A549 (cell line): Measurements from ENCODE around the gene PLEKHG3. TPM values are rescaled to one million over a fixed set of nuclear protein-coding genes. Genes with fewer than 3 reads are reported as not detected.

Experiments used
- ATAC-seq, 2 experiments: fragments of 200-7000 bp in 1 of 2; fragments of >200 bp in 1 of 2; cut with Nextera tagmentation in 1 of 2; cut with Tn5 transposase in 1 of 2; 3 replicates each; pipeline versions ENCODE4 v1.8.0 to v1.9.1; 2018 to 2020; ENCODE audit warnings: mild to moderate bottlenecking in 1 of 2, moderate library complexity in 1 of 2
- CTCF ChIA-PET: fragments of 300-600 bp; sonication (Branson Sonifier 250); formaldehyde crosslinking; extraction: SDS; loops from one replicate; lab custom pipeline; 2021; ENCODE audit warnings: antibody characterized with exemption, inconsistent platforms; lab: Yijun Ruan, JAX
- POLR2A ChIA-PET: fragments of 350-600 bp; formaldehyde crosslinking; extraction: SDS; loops from one replicate; lab custom pipeline; 2021; ENCODE audit warnings: antibody characterized with exemption, inconsistent platforms; lab: Yijun Ruan, JAX
- DNase-seq, 2 experiments: peaks; one replicate each; pipeline versions ENCODE4 v3.0.0 to v3.0.0-alpha.2; 2011 to 2016; ENCODE audit warnings: low read depth in 1 of 2, low spot score in 1 of 2
- FAIRE-seq: peaks from 2 replicates; lab custom pipeline; 2011; peaks lifted over from hg19 to GRCh38; lab: Jason Lieb, UNC
- H3K27ac ChIP-seq, 2 experiments: fragments of >200 bp; sonication (Bioruptor Twin); formaldehyde crosslinking; 3 replicates each; pipeline ENCODE4 v1.5.1; 2016 to 2017
- H3K4me1 ChIP-seq: fragments of >200 bp; sonication (Bioruptor Twin); formaldehyde crosslinking; 3 replicates; pipeline ENCODE4 v1.6.1; 2016
- H3K4me2 ChIP-seq: fragments of >200 bp; sonication (Bioruptor Twin); formaldehyde crosslinking; 3 replicates; pipeline ENCODE4 v1.6.1; 2016
- H3K4me3 ChIP-seq: fragments of >200 bp; sonication (Bioruptor Twin); formaldehyde crosslinking; 3 replicates; pipeline ENCODE4 v1.5.1; 2016
- H3K9me3 ChIP-seq: fragments of >200 bp; sonication (Bioruptor Twin); formaldehyde crosslinking; 3 replicates; pipeline ENCODE4 v1.6.1; 2016
- CEBPB ChIP-seq, 2 experiments: fragments of >200 bp in 1 of 2; sonication (Bioruptor Twin) in 1 of 2; formaldehyde crosslinking in 1 of 2; IDR thresholded peaks; 2 replicates each; pipeline ENCODE4 v1.6.1; 2012 to 2016
- CHD2 ChIP-seq: fragments of 150-350 bp; IDR thresholded peaks from 2 replicates; pipeline ENCODE4 v1.6.1; 2014; ENCODE audit warnings: low read length; ENCODE audit not compliant: partially characterized antibody
- CHD4 ChIP-seq: fragments of 200-600 bp; sonication (generic); IDR thresholded peaks from 2 replicates; pipeline ENCODE4 v1.6.1; 2016; ENCODE audit warnings: antibody characterized with exemption, mild to moderate bottlenecking, borderline replicate concordance
- EHF ChIP-seq: fragments of 250-450 bp; sonication (Bioruptor Pico); IDR thresholded peaks from 2 replicates; pipeline ENCODE4 v1.5.0; 2020; ENCODE audit warnings: mild to moderate bottlenecking
- ESRRA ChIP-seq: fragments of 150-350 bp; IDR thresholded peaks from 2 replicates; pipeline ENCODE4 v1.6.1; 2014; ENCODE audit warnings: mild to moderate bottlenecking, low read length, borderline replicate concordance
- FOSL2 ChIP-seq, 2 experiments: fragments of 450-650 bp in 1 of 2; fragments of >200 bp in 1 of 2; sonication (Bioruptor Twin) in 1 of 2; formaldehyde crosslinking; IDR thresholded peaks; 2 replicates each; pipeline versions ENCODE4 v1.5.0 to v1.6.1; 2016 to 2020; ENCODE audit warnings: mild to moderate bottlenecking in 1 of 2, moderate library complexity in 1 of 2
- FOXS1 ChIP-seq: fragments of 250-450 bp; sonication (Bioruptor Pico); IDR thresholded peaks from 2 replicates; pipeline ENCODE4 v1.5.0; 2020; ENCODE audit warnings: mild to moderate bottlenecking, moderate library complexity
- HEYL ChIP-seq: fragments of 250-450 bp; sonication (Bioruptor Pico); IDR thresholded peaks from 2 replicates; pipeline ENCODE4 v1.8.0; 2021; ENCODE audit warnings: mild to moderate bottlenecking, moderate library complexity
- HOXB13 ChIP-seq: fragments of 250-450 bp; sonication (Bioruptor Pico); IDR thresholded peaks from 2 replicates; pipeline ENCODE4 v1.5.0; 2020; ENCODE audit warnings: low read depth, mild to moderate bottlenecking, moderate library complexity
- JUNB ChIP-seq: fragments of >200 bp; sonication (Bioruptor Twin); formaldehyde crosslinking; IDR thresholded peaks from 2 replicates; pipeline ENCODE4 v1.6.1; 2016
- KDM1A ChIP-seq: fragments of 200-600 bp; sonication (generic); IDR thresholded peaks from 2 replicates; pipeline ENCODE4 v1.6.1; 2016; ENCODE audit warnings: low read depth, mild to moderate bottlenecking
- KDM5A ChIP-seq: fragments of 200-600 bp; sonication (generic); IDR thresholded peaks from 2 replicates; pipeline ENCODE4 v1.6.1; 2016; ENCODE audit warnings: antibody characterized with exemption, mild to moderate bottlenecking
- MYC ChIP-seq: IDR thresholded peaks from 2 replicates; pipeline ENCODE4 v1.6.1; 2012; ENCODE audit warnings: mild to moderate bottlenecking, inconsistent platforms, low read length, improper control_type of control experiment, borderline replicate concordance
- POLR2A ChIP-seq: IDR thresholded peaks from 2 replicates; pipeline ENCODE4 v1.6.1; 2012; ENCODE audit warnings: mild to moderate bottlenecking, low read length
- POLR2AphosphoS2 ChIP-seq: conservative IDR thresholded peaks from 2 replicates; pipeline ENCODE4 v1.6.1; 2012; ENCODE audit warnings: low read length, improper control_type of control experiment, inconsistent platforms
- RAD21 ChIP-seq, 2 experiments: fragments of >200 bp in 1 of 2; sonication (Bioruptor Twin) in 1 of 2; formaldehyde crosslinking in 1 of 2; IDR thresholded peaks in 1 of 2; conservative IDR thresholded peaks in 1 of 2; 2 replicates in 1 of 2; 3 replicates in 1 of 2; pipeline ENCODE4 v1.6.1; 2012 to 2018; ENCODE audit warnings: inconsistent platforms in 1 of 2
- SMC3 ChIP-seq: fragments of >200 bp; sonication (Bioruptor Twin); formaldehyde crosslinking; IDR thresholded peaks from 3 replicates; pipeline ENCODE4 v1.6.1; 2018; ENCODE audit warnings: inconsistent platforms
- SREBF2 ChIP-seq: fragments of 450-650 bp; IDR thresholded peaks from 2 replicates; pipeline ENCODE4 v1.6.1; 2014; ENCODE audit warnings: mild to moderate bottlenecking, moderate library complexity
- TFCP2L1 ChIP-seq: fragments of 250-450 bp; sonication (Bioruptor Pico); IDR thresholded peaks from 2 replicates; pipeline ENCODE4 v1.5.0; 2021; ENCODE audit warnings: mild to moderate bottlenecking
- TP53 ChIP-seq: fragments of 250-450 bp; sonication (Bioruptor Pico); IDR thresholded peaks from 2 replicates; pipeline ENCODE4 v1.5.0; 2021; ENCODE audit warnings: mild to moderate bottlenecking, moderate library complexity
- ZFP36 ChIP-seq: fragments of 450-650 bp; IDR thresholded peaks from 2 replicates; pipeline ENCODE4 v1.6.1; 2014; ENCODE audit warnings: borderline replicate concordance; ENCODE audit not compliant: partially characterized antibody
- ZNF302 ChIP-seq: fragments of 250-450 bp; sonication (Bioruptor Pico); IDR thresholded peaks from 2 replicates; pipeline ENCODE4 v1.9.0; 2021; ENCODE audit warnings: inconsistent platforms, mild to moderate bottlenecking, moderate library complexity
- WGBS: methylation state at CpG from one replicate; pipeline ENCODE4 v1.1.6; 2017; ENCODE audit errors: missing lambda C conversion rate; 5-methylcytosine and 5-hydroxymethylcytosine counted together
- polyA plus RNA-seq, 4 experiments: library from polyadenylated mRNA; depleted of rRNA in 3 of 4; stranded (reverse); fragments of >200 nt; fragmentation: RNase III in 1 of 4; extraction: RNeasy Plus Mini Kit Qiagen cat#74134 plus additional on column Dnase treatment in 1 of 4; gene quantifications; 2 replicates in 3 of 4; 3 replicates in 1 of 4; pipeline ENCODE4 v1.2.3, GENCODE V29; 2011 to 2017
- TF ChIP-seq, protein P1 (sequence below): fragments of >200 bp; sonication (Bioruptor Twin); formaldehyde crosslinking; IDR thresholded peaks from 3 replicates; pipeline ENCODE4 v1.5.1; 2016
- TF ChIP-seq, protein P2 (sequence below): fragments of 150-350 bp; IDR thresholded peaks from 2 replicates; pipeline ENCODE4 v1.6.1; 2014; ENCODE audit warnings: low read depth, mild to moderate bottlenecking, low read length
- TF ChIP-seq, protein P3 (sequence below): IDR thresholded peaks from 2 replicates; pipeline ENCODE4 v1.6.1; 2012
- TF ChIP-seq, protein P4 (sequence below): IDR thresholded peaks from 2 replicates; pipeline ENCODE4 v1.6.1; 2012; ENCODE audit warnings: low read depth, borderline replicate concordance
- TF ChIP-seq, protein P5 (sequence below): fragments of >200 bp; sonication (Bioruptor Twin); formaldehyde crosslinking; IDR thresholded peaks from 2 replicates; pipeline ENCODE4 v1.6.1; 2016
- TF ChIP-seq, protein P6 (sequence below): fragments of >200 bp; sonication (Bioruptor Twin); formaldehyde crosslinking; IDR thresholded peaks from 3 replicates; pipeline ENCODE4 v1.6.1; 2016
- TF ChIP-seq, protein P7 (sequence below): IDR thresholded peaks from 2 replicates; pipeline ENCODE4 v1.6.1; 2012

PLEKHG3 gene
- polyA plus RNA-seq, 2 of the 4 experiments (the other 2 are of a cell fraction) = 21.9 to 30.5 TPM

DNA sequence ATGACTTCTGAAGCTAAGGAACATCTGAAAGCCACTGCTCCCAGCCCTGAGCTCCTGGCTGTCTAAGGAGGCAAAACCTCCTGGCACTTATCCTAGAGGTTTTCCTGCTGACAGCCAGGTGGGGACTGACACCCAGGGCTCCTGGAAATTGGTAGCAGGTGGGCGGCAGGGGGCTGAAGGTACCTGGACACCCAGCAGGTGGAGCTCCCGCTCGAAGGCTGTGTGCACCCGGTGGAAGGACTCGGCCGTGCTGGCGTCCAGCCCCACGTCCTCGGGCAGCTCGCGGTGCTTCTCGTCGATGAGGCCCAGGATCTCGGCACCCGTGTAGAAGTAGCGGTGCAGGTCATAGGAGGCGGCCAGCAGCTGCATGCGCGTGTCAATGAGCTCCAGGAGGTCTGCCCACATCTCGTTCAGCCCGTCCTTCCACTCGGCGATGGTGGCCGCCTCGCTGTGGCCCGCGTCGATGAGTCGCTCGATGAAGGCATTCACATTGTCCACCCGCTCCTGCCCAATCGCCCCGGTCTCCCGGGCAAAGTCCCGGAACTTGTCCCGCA is 68.2 kb downstream of the PLEKHG3 start:
- no peak overlapping the region for H3K4me2 ChIP-seq
- no peaks in the 10 kb centered on the region for H3K4me1 ChIP-seq
- ATAC-seq = peak in 1 of 2 experiments; percentile 54; a peak in 2 of 6 replicates
- no peak for FAIRE-seq
- WGBS = 88% methylated on average over 31 of the region's 36 CpGs
- H3K27ac ChIP-seq = no peak overlapping the region
- H3K9me3 ChIP-seq = no peaks in the 10 kb centered on the region
- CTCF ChIA-PET = interaction anchor here (0.7 to 12.5 kb wide), 19 partner anchors 8 to 139 kb away, joined by 3 to 102 read pairs (median 5); no protein-coding TSS in a partner anchor
- no peak overlapping the region for H3K4me3 ChIP-seq
- no peak for DNase-seq
- TF ChIP-seq EHF (CRISPR knock-in tag) (no peak), SREBF2 (no peak), RAD21 (conservative IDR thresholded peaks at IDR 0.05 in 1 of 2, IDR thresholded peaks at IDR 0.05 in 1 of 2) (peak in 1 of 2 experiments; percentile 21; a peak in 1 of 5 replicates)
- TF ChIP-seq, protein P1, sequence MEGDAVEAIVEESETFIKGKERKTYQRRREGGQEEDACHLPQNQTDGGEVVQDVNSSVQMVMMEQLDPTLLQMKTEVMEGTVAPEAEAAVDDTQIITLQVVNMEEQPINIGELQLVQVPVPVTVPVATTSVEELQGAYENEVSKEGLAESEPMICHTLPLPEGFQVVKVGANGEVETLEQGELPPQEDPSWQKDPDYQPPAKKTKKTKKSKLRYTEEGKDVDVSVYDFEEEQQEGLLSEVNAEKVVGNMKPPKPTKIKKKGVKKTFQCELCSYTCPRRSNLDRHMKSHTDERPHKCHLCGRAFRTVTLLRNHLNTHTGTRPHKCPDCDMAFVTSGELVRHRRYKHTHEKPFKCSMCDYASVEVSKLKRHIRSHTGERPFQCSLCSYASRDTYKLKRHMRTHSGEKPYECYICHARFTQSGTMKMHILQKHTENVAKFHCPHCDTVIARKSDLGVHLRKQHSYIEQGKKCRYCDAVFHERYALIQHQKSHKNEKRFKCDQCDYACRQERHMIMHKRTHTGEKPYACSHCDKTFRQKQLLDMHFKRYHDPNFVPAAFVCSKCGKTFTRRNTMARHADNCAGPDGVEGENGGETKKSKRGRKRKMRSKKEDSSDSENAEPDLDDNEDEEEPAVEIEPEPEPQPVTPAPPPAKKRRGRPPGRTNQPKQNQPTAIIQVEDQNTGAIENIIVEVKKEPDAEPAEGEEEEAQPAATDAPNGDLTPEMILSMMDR = peak; percentile 18; the same call in 1 of the 3 replicates
- POLR2A ChIA-PET = no interaction called here

DNA sequence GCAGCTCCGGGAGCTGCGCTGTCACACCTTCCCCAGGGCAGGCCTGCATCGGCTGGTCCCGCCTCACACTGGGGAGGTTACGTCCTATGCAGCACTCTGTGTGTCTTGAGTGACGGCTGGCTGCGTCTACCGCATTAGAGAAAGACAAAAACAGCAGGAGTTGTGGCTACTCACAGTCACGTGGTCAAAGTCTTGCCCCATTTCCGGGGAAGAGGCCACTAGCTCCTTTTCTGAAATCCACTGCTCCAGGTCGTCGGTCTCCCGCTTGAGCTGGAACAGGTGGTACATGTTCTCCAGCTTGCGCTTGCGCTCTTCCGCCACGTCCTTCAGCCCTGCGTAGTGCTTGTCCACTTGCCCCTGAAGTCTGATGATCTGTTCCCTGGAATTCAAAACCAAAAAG is 68.8 kb downstream of the PLEKHG3 start:
- no peak for ATAC-seq
- no peak overlapping the region for H3K4me2 ChIP-seq
- ChIA-PET POLR2A (no interaction called here), CTCF (interaction anchor here (0.7 to 12.5 kb wide), 16 partner anchors 8 to 343 kb away, joined by 3 to 102 read pairs (median 5); no protein-coding TSS in a partner anchor)
- no peaks in the 10 kb centered on the region for H3K9me3 ChIP-seq
- DNase-seq = no peak
- no peak overlapping the region for H3K4me3 ChIP-seq
- FAIRE-seq = no peak
- no peaks in the 10 kb centered on the region for H3K4me1 ChIP-seq
- TF ChIP-seq TFCP2L1 (CRISPR knock-in tag) (no peak), KDM5A (no peak), FOXS1 (no peak), ZNF302 (CRISPR knock-in tag) (no peak), CEBPB (IDR thresholded peaks at IDR 0.05) (no peak), MYC (no peak), ESRRA (no peak), SMC3 (no peak), ZFP36 (no peak), JUNB (no peak), SREBF2 (no peak)
- TF ChIP-seq, protein P2, sequence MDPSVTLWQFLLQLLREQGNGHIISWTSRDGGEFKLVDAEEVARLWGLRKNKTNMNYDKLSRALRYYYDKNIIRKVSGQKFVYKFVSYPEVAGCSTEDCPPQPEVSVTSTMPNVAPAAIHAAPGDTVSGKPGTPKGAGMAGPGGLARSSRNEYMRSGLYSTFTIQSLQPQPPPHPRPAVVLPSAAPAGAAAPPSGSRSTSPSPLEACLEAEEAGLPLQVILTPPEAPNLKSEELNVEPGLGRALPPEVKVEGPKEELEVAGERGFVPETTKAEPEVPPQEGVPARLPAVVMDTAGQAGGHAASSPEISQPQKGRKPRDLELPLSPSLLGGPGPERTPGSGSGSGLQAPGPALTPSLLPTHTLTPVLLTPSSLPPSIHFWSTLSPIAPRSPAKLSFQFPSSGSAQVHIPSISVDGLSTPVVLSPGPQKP = no peak
- TF ChIP-seq, protein P3, sequence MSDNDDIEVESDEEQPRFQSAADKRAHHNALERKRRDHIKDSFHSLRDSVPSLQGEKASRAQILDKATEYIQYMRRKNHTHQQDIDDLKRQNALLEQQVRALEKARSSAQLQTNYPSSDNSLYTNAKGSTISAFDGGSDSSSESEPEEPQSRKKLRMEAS = no peak
- TF ChIP-seq, protein P4, sequence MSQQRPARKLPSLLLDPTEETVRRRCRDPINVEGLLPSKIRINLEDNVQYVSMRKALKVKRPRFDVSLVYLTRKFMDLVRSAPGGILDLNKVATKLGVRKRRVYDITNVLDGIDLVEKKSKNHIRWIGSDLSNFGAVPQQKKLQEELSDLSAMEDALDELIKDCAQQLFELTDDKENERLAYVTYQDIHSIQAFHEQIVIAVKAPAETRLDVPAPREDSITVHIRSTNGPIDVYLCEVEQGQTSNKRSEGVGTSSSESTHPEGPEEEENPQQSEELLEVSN = no peak
- TF ChIP-seq, protein P5, sequence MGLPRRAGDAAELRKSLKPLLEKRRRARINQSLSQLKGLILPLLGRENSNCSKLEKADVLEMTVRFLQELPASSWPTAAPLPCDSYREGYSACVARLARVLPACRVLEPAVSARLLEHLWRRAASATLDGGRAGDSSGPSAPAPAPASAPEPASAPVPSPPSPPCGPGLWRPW = no peak
- H3K27ac ChIP-seq = no peak overlapping the region
- WGBS = 88% methylated on average over 18 of the region's 18 CpGs

DNA sequence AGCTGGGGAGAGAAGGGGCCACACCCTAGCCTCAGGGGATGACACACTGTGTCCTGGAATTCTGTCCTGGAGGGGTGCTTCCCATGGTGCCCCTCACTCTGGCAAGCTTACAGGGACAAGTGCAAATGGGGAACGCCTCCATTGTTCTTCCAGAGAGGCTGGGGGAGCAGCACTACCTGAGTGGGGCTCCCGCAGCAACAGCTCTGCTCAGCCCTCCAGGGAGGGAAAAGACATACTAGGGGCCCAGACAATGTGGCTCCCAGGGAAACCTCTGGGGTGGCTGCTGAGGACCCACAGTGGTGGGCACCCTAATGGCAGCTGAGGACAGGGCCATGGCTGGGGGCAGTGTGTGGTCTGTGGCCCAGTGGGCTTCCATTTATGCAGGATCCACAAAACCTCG is 69.4 kb downstream of the PLEKHG3 start:
- no peak overlapping the region for H3K4me3 ChIP-seq
- ChIA-PET POLR2A (no interaction called here), CTCF (interaction anchor here (0.5 to 12.5 kb wide), 11 partner anchors 9 to 344 kb away, joined by 3 to 102 read pairs (median 5); no protein-coding TSS in a partner anchor)
- no peak for DNase-seq
- 79% methylated on average over 3 of the region's 3 CpGs for WGBS
- H3K9me3 ChIP-seq = no peaks in the 10 kb centered on the region
- no peak for FAIRE-seq
- H3K4me1 ChIP-seq = no peaks in the 10 kb centered on the region
- no peak overlapping the region for H3K4me2 ChIP-seq
- ATAC-seq = no peak
- no peak overlapping the region for H3K27ac ChIP-seq
- TF ChIP-seq HEYL (CRISPR knock-in tag) (no peak), CHD4 (no peak), FOSL2 (IDR thresholded peaks at IDR 0.05) (no peak), FOSL2 (CRISPR knock-in tag; IDR thresholded peaks at IDR 0.05) (no peak), POLR2A (no peak), TP53 (CRISPR knock-in tag) (no peak), POLR2AphosphoS2 (no peak), KDM1A (no peak), CHD2 (no peak), HOXB13 (CRISPR knock-in tag) (no peak), MYC (no peak)
- TF ChIP-seq, protein P6, sequence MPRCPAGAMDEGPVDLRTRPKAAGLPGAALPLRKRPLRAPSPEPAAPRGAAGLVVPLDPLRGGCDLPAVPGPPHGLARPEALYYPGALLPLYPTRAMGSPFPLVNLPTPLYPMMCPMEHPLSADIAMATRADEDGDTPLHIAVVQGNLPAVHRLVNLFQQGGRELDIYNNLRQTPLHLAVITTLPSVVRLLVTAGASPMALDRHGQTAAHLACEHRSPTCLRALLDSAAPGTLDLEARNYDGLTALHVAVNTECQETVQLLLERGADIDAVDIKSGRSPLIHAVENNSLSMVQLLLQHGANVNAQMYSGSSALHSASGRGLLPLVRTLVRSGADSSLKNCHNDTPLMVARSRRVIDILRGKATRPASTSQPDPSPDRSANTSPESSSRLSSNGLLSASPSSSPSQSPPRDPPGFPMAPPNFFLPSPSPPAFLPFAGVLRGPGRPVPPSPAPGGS = no peak
- TF ChIP-seq, protein P7, sequence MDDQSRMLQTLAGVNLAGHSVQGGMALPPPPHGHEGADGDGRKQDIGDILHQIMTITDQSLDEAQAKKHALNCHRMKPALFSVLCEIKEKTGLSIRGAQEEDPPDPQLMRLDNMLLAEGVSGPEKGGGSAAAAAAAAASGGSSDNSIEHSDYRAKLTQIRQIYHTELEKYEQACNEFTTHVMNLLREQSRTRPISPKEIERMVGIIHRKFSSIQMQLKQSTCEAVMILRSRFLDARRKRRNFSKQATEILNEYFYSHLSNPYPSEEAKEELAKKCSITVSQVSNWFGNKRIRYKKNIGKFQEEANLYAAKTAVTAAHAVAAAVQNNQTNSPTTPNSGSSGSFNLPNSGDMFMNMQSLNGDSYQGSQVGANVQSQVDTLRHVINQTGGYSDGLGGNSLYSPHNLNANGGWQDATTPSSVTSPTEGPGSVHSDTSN = no peak
